ACC112 (cell line): Measurements from ENCODE around the gene ZNF292.
A peak's percentile ranks its signal among the peaks of the same experiment; 100 is the strongest.

ENCODE experiments used
- H2AFZ ChIP-seq: fragments of 200-600 bp; sonication (generic); one replicate; pipeline ENCODE4 v1.6.0; 2017; ENCODE audit warnings: antibody characterized with exemption, low read length; ENCODE audit not compliant: unreplicated experiment
- H3K27ac ChIP-seq: fragments of 200-600 bp; sonication (generic); 2 replicates; pipeline ENCODE4 v1.5.1; 2014; ENCODE audit warnings: low read depth, mild to moderate bottlenecking, antibody characterized with exemption, low read length, moderate library complexity
- H3K27me3 ChIP-seq: fragments of 200-600 bp; sonication (generic); 2 replicates; pipeline ENCODE4 v1.6.1; 2014; ENCODE audit warnings: mild to moderate bottlenecking, antibody characterized with exemption, low read length, moderate library complexity, mixed read lengths; ENCODE audit not compliant: insufficient read depth
- H3K36me3 ChIP-seq: fragments of 200-600 bp; sonication (generic); 2 replicates; pipeline ENCODE4 v1.6.1; 2016; ENCODE audit warnings: mild to moderate bottlenecking, antibody characterized with exemption, low read length, moderate library complexity, mixed read lengths; ENCODE audit not compliant: insufficient read depth
- H3K4me1 ChIP-seq: fragments of 200-600 bp; sonication (generic); one replicate; pipeline ENCODE4 v1.6.1; 2016; ENCODE audit warnings: low read length, mixed read lengths; ENCODE audit not compliant: insufficient read depth, unreplicated experiment, control insufficient read depth
- H3K4me3 ChIP-seq: fragments of 200-600 bp; sonication (generic); 2 replicates; pipeline ENCODE4 v1.5.1; 2014; ENCODE audit warnings: mild to moderate bottlenecking, low read depth, low read length
- H3K79me2 ChIP-seq: fragments of 200-600 bp; sonication (generic); one replicate; pipeline ENCODE4 v1.6.0; 2016; ENCODE audit warnings: low read length; ENCODE audit not compliant: control insufficient read depth, unreplicated experiment, insufficient read depth

ZNF292 gene

DNA sequence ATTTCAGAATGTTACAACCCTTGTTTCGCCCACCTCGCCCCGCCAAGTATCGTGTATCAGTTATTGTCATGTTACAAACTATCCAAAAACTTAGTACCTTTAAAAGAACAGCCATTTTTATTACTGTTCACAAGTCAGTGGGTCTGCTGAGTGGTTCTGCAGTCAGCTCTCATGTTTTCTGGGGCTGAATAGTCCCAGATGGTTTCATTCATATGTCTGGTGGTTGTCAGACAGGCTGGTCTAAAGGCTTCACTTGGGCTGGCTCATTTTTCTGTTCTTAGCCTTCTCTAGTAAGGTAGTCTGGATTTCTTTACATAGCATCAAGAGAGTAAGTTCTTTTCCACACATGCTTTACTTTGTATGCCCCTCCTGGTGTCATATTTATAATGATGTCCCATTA is 8.6 kb downstream of the ZNF292 start:
- H3K4me1 ChIP-seq: peaks cover 28% of the 10 kb centered on the region
- peaks cover 95% of the 10 kb centered on the region for H3K79me2 ChIP-seq
- no peak overlapping the region for H2AFZ ChIP-seq
- H3K27ac ChIP-seq: no peak overlapping the region
- no peaks in the 10 kb centered on the region for H3K36me3 ChIP-seq
- H3K27me3 ChIP-seq: no peaks in the 10 kb centered on the region
- no peak overlapping the region for H3K4me3 ChIP-seq

DNA sequence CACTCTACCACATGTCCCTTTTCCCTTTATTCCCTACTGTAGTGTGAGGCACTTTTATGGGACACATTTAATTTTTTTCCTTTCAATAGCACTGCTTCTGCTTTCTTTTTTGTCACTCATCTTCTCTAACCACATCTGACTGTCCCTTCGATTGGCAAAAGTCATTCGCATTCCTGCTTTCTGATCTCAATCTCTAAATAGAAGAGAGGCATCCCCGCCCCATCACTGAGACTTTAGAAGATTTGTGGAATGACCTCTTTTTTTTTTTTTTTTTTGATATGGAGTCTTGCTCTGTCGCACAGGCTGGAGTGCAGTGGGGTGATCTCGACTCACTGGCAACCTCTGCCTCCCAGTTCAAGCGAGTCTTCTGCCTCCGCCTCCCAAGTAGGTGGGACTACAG is 9.1 kb downstream of the ZNF292 start:
- Histone ChIP-seq H2AFZ (no peak overlapping the region), H3K27ac (no peak overlapping the region), H3K4me3 (no peak overlapping the region), H3K4me1 (peaks cover 28% of the 10 kb centered on the region), H3K79me2 (peaks cover 97% of the 10 kb centered on the region), H3K36me3 (no peaks in the 10 kb centered on the region), H3K27me3 (no peaks in the 10 kb centered on the region)

DNA sequence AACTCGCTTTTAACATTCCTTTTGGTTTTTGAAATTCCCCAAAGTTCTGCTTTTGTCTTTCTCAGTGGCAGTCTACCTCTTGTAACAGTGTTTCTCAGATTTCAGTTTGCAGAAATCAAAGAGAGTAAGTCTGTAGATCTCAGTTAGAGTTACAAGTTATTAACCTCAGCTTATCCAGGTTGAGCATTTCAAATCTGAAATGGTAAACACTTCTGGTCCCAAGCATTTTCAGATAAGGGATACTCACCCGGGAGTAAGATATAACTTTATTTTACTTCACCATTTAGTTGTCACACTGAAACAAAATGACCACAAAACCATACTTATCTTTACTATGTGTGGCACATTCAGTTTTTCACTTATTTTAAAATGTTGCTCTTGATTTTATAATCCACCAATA is 9.8 kb downstream of the ZNF292 start:
- no peaks in the 10 kb centered on the region for H3K27me3 ChIP-seq
- H3K4me3 ChIP-seq: no peak overlapping the region
- H3K4me1 ChIP-seq: peaks cover 30% of the 10 kb centered on the region
- H3K36me3 ChIP-seq: no peaks in the 10 kb centered on the region
- no peak overlapping the region for H3K27ac ChIP-seq
- H3K79me2 ChIP-seq: peaks cover 97% of the 10 kb centered on the region
- no peak overlapping the region for H2AFZ ChIP-seq

DNA sequence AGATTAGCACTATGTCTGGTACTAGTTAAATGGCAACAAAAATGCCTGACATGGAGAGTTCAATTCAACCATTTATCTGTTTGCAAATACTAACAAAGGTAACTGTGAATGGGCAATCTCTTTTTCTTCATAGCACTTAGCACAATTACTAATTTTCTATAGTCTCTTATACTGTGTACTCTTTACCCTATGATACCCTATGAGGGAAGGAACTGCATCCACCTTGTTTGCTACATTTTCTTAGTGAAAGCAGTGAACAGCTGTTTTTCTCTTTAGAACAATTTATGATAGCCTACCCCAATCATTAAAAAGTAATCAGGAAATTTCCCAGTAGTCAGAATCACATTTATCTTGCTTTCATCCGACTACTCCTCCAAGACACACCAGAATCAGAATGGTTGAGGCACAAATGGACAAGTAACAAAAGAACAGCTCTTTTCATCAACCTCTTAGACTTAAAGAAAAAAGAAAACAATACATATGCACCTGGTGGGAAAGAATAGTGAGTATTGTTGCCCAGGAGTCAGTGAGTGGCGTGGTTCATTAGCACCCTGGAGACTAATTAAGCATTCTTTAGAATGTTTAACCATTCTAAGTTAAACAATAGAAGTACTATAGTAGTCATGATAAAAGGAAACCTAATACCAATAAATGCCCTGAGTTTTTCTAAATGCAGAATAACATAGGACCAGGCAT is 16.7 kb downstream of the ZNF292 start:
- Histone ChIP-seq H3K79me2 (peaks cover 96% of the 10 kb centered on the region), H3K27ac (no peak overlapping the region), H2AFZ (no peak overlapping the region), H3K27me3 (no peaks in the 10 kb centered on the region), H3K4me1 (peaks cover 12% of the 10 kb centered on the region), H3K36me3 (no peaks in the 10 kb centered on the region), H3K4me3 (no peak overlapping the region)

DNA sequence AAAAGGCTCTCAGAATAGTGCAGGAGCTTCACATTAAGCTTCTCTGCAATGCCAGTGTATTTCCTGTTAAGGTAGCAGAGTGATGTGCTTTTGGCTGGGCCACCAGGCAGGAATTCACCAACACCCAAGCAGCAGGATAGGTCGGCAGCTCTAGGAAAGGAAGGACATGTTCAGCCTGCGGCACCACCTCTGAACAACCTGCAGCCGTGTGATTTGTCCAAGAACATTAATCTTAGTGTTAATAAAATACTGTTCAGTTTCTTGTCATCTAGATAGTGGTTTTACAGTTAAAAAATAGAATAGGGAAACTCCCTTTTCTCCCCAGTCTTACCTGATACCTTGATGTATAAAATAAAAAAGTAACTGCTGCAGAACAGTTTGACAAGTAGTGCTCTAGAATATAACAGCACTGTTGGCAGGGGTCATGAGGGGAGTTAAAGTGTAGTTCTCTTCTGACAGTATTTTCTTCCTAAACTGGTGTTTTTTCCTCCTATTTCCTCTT is 18.8 kb downstream of the ZNF292 start:
- Histone ChIP-seq H3K27me3 (no peaks in the 10 kb centered on the region), H2AFZ (no peak overlapping the region), H3K36me3 (peaks cover 4% of the 10 kb centered on the region), H3K27ac (no peak overlapping the region), H3K4me1 (peaks cover 12% of the 10 kb centered on the region), H3K79me2 (peaks cover 94% of the 10 kb centered on the region), H3K4me3 (no peak overlapping the region)

DNA sequence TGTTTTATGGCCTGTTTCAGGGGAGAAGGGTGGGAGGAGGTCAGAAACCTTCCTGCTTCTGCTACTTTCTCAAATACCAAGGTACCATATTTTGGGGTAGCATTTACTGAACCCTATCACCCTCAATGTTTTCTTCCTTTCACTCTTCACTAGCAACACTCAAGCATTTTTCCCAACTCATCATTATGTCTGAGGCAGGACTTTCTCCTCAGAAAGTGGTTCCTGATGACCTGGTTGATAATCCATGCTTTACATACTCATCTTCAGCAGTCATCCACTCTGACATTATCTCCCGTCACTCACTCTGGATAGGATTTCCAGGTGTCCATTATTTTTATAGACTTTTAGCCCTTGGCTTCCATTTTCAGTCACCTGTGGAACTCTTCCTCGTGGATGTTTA is 21.1 kb downstream of the ZNF292 start:
- Histone ChIP-seq H3K27me3 (no peaks in the 10 kb centered on the region), H3K27ac (no peak overlapping the region), H3K79me2 (peaks cover 91% of the 10 kb centered on the region), H2AFZ (no peak overlapping the region), H3K4me1 (no peaks in the 10 kb centered on the region), H3K36me3 (peaks cover 4% of the 10 kb centered on the region), H3K4me3 (no peak overlapping the region)

DNA sequence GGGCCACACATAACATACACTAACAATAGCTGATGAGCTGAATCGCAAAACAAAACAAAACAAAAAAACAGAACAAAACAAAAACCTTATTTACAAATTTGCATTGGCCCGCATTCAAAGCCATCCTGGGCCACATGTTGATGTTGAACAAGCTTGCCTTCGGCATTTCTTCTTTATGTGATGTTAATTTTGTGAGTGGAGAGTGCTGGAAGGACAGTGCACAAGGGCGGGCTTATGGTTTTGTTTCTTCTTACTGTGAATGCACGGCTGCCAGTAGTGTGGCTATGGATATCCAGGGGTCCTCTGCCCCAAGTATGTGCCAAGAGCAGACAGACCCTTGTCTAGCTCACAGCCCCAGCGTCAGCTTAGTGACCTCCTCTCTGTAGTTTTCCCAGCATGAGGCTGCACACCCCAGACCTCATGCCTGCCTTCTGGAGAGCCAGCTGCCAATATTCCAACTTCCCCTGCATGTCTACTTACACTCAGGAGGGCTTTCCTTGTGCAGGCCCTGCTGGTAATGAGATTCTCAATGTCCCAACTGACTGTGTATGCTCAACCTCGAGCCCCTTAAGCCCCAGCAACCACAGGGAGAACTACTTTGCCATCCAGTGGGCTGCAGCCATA is 24.9 kb downstream of the ZNF292 start:
- no peak overlapping the region for H3K27ac ChIP-seq
- peaks cover 4% of the 10 kb centered on the region for H3K36me3 ChIP-seq
- H3K4me1 ChIP-seq: peaks cover 12% of the 10 kb centered on the region
- H3K27me3 ChIP-seq: no peaks in the 10 kb centered on the region
- H2AFZ ChIP-seq: no peak overlapping the region
- H3K79me2 ChIP-seq: peaks cover 85% of the 10 kb centered on the region
- H3K4me3 ChIP-seq: no peak overlapping the region

DNA sequence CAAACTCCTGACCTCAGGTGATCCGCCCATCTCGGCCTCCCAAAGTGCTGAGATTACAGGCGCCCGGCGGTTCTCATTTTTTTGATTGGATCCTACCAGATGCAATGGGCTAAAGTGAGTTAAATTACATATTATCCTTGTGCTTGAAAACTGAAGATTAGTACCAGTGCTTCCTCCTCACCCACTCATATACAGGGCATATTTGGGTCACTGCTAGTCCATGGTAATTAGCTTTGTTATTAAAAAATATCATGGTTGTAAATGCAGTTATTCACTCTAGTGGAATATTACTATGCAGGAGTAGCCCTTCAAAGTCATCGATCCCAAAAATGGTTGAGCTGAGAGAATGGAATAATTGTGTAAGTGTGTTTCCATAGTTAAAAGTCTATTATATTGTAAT is 26.5 kb downstream of the ZNF292 start:
- Histone ChIP-seq H3K79me2 (peaks cover 83% of the 10 kb centered on the region), H3K36me3 (peaks cover 4% of the 10 kb centered on the region), H3K27ac (no peak overlapping the region), H3K4me3 (no peak overlapping the region), H3K27me3 (no peaks in the 10 kb centered on the region), H3K4me1 (peaks cover 12% of the 10 kb centered on the region), H2AFZ (no peak overlapping the region)

DNA sequence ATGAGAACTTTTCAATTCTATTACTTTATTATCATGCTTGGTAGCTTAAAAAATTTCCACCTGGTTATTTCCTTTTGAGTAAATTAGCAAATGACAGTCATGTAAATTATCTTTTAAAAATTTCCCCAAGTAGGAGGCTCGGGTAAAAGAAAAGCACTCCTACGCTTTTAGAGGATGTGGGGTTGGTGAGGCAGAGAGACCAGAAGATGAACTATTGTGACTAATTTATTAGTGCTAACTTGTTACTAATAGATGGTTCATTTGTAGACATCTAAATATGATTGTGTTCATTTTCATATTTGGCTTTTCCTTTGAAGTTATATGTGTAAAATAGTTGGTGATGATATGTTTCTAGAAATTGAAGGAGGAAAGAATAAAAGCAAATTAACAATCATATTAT is 27.0 kb downstream of the ZNF292 start:
- H3K36me3 ChIP-seq: peaks cover 2% of the 10 kb centered on the region
- H3K4me1 ChIP-seq: peaks cover 12% of the 10 kb centered on the region
- no peaks in the 10 kb centered on the region for H3K27me3 ChIP-seq
- H3K79me2 ChIP-seq: peaks cover 83% of the 10 kb centered on the region
- H3K4me3 ChIP-seq: no peak overlapping the region
- no peak overlapping the region for H2AFZ ChIP-seq
- H3K27ac ChIP-seq: no peak overlapping the region

DNA sequence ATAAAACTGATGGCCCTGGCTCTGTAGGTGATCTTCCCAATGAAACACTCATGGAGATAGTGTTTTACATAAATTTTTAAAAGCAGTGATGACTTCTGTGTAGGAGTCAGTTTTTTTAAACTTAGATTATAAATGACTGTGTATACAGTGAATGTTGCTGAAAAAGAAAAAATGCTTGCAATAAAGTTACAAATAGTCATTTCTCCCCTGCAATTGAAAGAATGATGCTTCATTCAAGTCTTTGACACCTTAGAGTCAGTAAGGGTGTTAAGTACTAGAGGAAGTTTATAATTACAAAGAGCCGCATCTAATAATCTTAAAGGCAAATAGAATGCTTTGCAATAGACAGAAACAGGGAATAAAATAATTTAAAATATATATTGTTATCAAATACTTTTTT is 27.6 kb downstream of the ZNF292 start:
- no peak overlapping the region for H2AFZ ChIP-seq
- H3K4me3 ChIP-seq: no peak overlapping the region
- no peaks in the 10 kb centered on the region for H3K27me3 ChIP-seq
- peaks cover 81% of the 10 kb centered on the region for H3K79me2 ChIP-seq
- H3K27ac ChIP-seq: no peak overlapping the region
- no peaks in the 10 kb centered on the region; the same call in 1 of the 2 replicates for H3K36me3 ChIP-seq
- H3K4me1 ChIP-seq: peaks cover 12% of the 10 kb centered on the region

DNA sequence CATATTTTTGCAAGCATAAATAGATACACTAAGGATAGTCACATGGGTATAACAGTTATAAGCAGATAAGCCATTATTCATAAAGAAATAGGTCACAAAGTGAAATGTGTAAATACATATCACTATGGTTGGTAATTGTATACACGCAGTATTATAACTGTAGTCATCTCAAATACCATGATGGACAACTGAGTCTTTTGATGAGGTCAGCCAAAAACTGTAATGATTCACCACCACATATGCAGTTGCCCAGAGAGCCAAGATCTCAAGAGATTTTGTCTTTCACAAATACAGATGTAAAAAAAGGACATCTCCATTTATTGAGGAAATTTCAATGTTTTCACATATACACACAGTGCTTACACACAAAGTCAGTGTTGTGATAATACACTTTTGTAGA is 28.3 kb downstream of the ZNF292 start:
- H3K27ac ChIP-seq: peak overlapping the region; percentile 48; the same call in 1 of the 2 replicates
- no peak overlapping the region for H2AFZ ChIP-seq
- H3K36me3 ChIP-seq: no peaks in the 10 kb centered on the region; the same call in 1 of the 2 replicates
- H3K4me1 ChIP-seq: peaks cover 12% of the 10 kb centered on the region
- peaks cover 79% of the 10 kb centered on the region for H3K79me2 ChIP-seq
- no peaks in the 10 kb centered on the region for H3K27me3 ChIP-seq
- no peak overlapping the region for H3K4me3 ChIP-seq
